ENCODE data around the gene CCDC60.
"Not testable (repeated sequence)": the region's sequence is repeated elsewhere in the genome, so short reads cannot be mapped to it uniquely, and the experiment has no call there.

CCDC60 gene

GRCh38 chr12:119340578-119340977 is 6.0 kb downstream of the CCDC60 start:
- DNase-seq: no peak

- DNase-seq: no peak
Observed at GRCh38 chr12:119341020-119341419, 6.5 kb downstream of the CCDC60 start.

GRCh38 chr12:119341988-119342387 is 7.5 kb downstream of the CCDC60 start:
- no peak for DNase-seq

- no peak for DNase-seq
Observed at GRCh38 chr12:119343130-119343529, 8.6 kb downstream of the CCDC60 start.

- peak; percentile 93 for DNase-seq
Observed at GRCh38 chr12:119354172-119354571, 19.6 kb downstream of the CCDC60 start.

- not testable (repeated sequence) for DNase-seq
Observed at GRCh38 chr12:119360366-119360765, 25.8 kb downstream of the CCDC60 start.

- DNase-seq: no peak
Observed at GRCh38 chr12:119363037-119363436, 28.5 kb downstream of the CCDC60 start.

- no peak for DNase-seq
Observed at GRCh38 chr12:119363490-119363889, 29.0 kb downstream of the CCDC60 start.

- peak; percentile 40 for DNase-seq
Observed at GRCh38 chr12:119365451-119365850, 30.9 kb downstream of the CCDC60 start.

GRCh38 chr12:119366007-119366406 is 31.5 kb downstream of the CCDC60 start:
- DNase-seq: no peak

- no peak for DNase-seq
Observed at GRCh38 chr12:119369161-119369560, 34.6 kb downstream of the CCDC60 start.

GRCh38 chr12:119369907-119370546 is 35.5 kb downstream of the CCDC60 start:
- DNase-seq: no peak

GRCh38 chr12:119372540-119372939 is 38.0 kb downstream of the CCDC60 start:
- DNase-seq: no peak

GRCh38 chr12:119373001-119373400 is 38.5 kb downstream of the CCDC60 start:
- DNase-seq: no peak

GRCh38 chr12:119373666-119374065 is 39.1 kb downstream of the CCDC60 start:
- DNase-seq: no peak

- DNase-seq: no peak
Observed at GRCh38 chr12:119374635-119375034, 40.1 kb downstream of the CCDC60 start.

- no peak for DNase-seq
Observed at GRCh38 chr12:119375075-119375882, 40.8 kb downstream of the CCDC60 start.

- DNase-seq: no peak
Observed at GRCh38 chr12:119375883-119376190, 41.3 kb downstream of the CCDC60 start.

GRCh38 chr12:119378903-119379302 is 44.4 kb downstream of the CCDC60 start:
- no peak for DNase-seq

- DNase-seq: no peak
Observed at GRCh38 chr12:119381471-119382235, 47.1 kb downstream of the CCDC60 start.

- DNase-seq: no peak
Observed at GRCh38 chr12:119383206-119383605, 48.7 kb downstream of the CCDC60 start.

GRCh38 chr12:119384340-119384739 is 49.8 kb downstream of the CCDC60 start:
- DNase-seq: no peak

- DNase-seq: no peak
Observed at GRCh38 chr12:119385659-119386058, 51.1 kb downstream of the CCDC60 start.

- no peak for DNase-seq
Observed at GRCh38 chr12:119389687-119390086, 55.2 kb downstream of the CCDC60 start.
